WTC11 (cell line): Measurements from ENCODE around the gene RNF113B. TPM values are rescaled to one million over a fixed set of nuclear protein-coding genes. Genes with fewer than 3 reads are reported as not detected.

Experiments
- ATAC-seq: fragments of 200-7000 bp; cut with Tn5 transposase; 2 replicates; pipeline ENCODE4 v1.10.0; 2021; ENCODE audit warnings: mild to moderate bottlenecking, moderate library complexity
- CTCF ChIA-PET: fragments of 300-600 bp; sonication (Branson Sonifier 250); formaldehyde crosslinking; loops from one replicate; lab custom pipeline; 2021; ENCODE audit warnings: antibody characterized with exemption; lab: Charles Lee
- POLR2A ChIA-PET: fragments of 350-600 bp; sonication (Branson Sonifier 250); formaldehyde crosslinking; loops from one replicate; lab custom pipeline; 2021; ENCODE audit warnings: antibody characterized with exemption; lab: Charles Lee
- DNase-seq: peaks from one replicate; pipeline ENCODE4 v3.0.0; 2021; ENCODE audit warnings: low spot score
- H3K27ac Mint-ChIP-seq: 2 replicates; pipeline ENCODE4 v1.8.0; 2021; ENCODE audit warnings: mixed read lengths
- H3K27me3 Mint-ChIP-seq: 2 replicates; pipeline ENCODE4 v1.8.0; 2021; ENCODE audit warnings: low read depth, mild to moderate bottlenecking, moderate library complexity, mixed read lengths
- H3K36me3 Mint-ChIP-seq: 2 replicates; pipeline ENCODE4 v1.8.0; 2021; ENCODE audit warnings: mixed read lengths
- H3K4me1 Mint-ChIP-seq: 2 replicates; pipeline ENCODE4 v1.8.0; 2022; ENCODE audit warnings: mixed read lengths
- H3K4me3 Mint-ChIP-seq: 2 replicates; pipeline ENCODE4 v1.8.0; 2021; ENCODE audit warnings: mild to moderate bottlenecking, moderate library complexity, mixed read lengths
- H3K9me3 Mint-ChIP-seq: 2 replicates; pipeline ENCODE4 v1.8.0; 2021; ENCODE audit warnings: mixed read lengths
- ARID4B ChIP-seq: sonication (generic); formaldehyde crosslinking; IDR thresholded peaks from 2 replicates; pipeline ENCODE4 v1.8.0; 2023; ENCODE audit warnings: missing genetic modification reagents, mild to moderate bottlenecking, borderline replicate concordance
- CREB1 ChIP-seq: sonication (generic); formaldehyde crosslinking; IDR thresholded peaks from 2 replicates; pipeline ENCODE4 v1.8.0; 2023; ENCODE audit warnings: mild to moderate bottlenecking, missing genetic modification reagents
- ELF4 ChIP-seq: sonication (generic); formaldehyde crosslinking; IDR thresholded peaks from 2 replicates; pipeline ENCODE4 v1.8.1; 2022; ENCODE audit warnings: low read depth, mild to moderate bottlenecking, moderate library complexity, missing genetic modification reagents
- EMX1 ChIP-seq: fragments of 250-450 bp; sonication (Bioruptor Pico); IDR thresholded peaks from 2 replicates; pipeline ENCODE4 v1.8.0; 2021; ENCODE audit warnings: mild to moderate bottlenecking
- GRHL2 ChIP-seq: fragments of 250-450 bp; sonication (Bioruptor Pico); IDR thresholded peaks from 2 replicates; pipeline ENCODE4 v1.8.0; 2022; ENCODE audit warnings: mild to moderate bottlenecking, moderate library complexity; ENCODE audit not compliant: insufficient replicate concordance, severe bottlenecking
- GTF2I ChIP-seq: fragments of 250-450 bp; sonication (Bioruptor Pico); conservative IDR thresholded peaks from 2 replicates; pipeline ENCODE4 v1.4.0; 2021; ENCODE audit warnings: mild to moderate bottlenecking
- JUN ChIP-seq: sonication (generic); formaldehyde crosslinking; IDR thresholded peaks from 2 replicates; pipeline ENCODE4 v1.8.0; 2023; ENCODE audit warnings: mild to moderate bottlenecking, missing genetic modification reagents
- KAT7 ChIP-seq: sonication (generic); formaldehyde crosslinking; IDR thresholded peaks from 2 replicates; pipeline ENCODE4 v1.8.1; 2023; ENCODE audit warnings: missing genetic modification reagents, mild to moderate bottlenecking, borderline replicate concordance
- NR2C2 ChIP-seq: sonication (generic); formaldehyde crosslinking; IDR thresholded peaks from 2 replicates; pipeline ENCODE4 v1.8.0; 2022; ENCODE audit warnings: mild to moderate bottlenecking, missing genetic modification reagents
- OVOL2 ChIP-seq: fragments of 250-450 bp; sonication (Bioruptor Pico); IDR thresholded peaks from 2 replicates; pipeline ENCODE4 v1.9.0; 2021; ENCODE audit warnings: mild to moderate bottlenecking, borderline replicate concordance
- RORB ChIP-seq: fragments of 250-450 bp; sonication (Bioruptor Pico); IDR thresholded peaks from 2 replicates; pipeline ENCODE4 v1.9.0; 2021; ENCODE audit warnings: mild to moderate bottlenecking
- TEAD1 ChIP-seq: sonication (generic); formaldehyde crosslinking; IDR thresholded peaks from 2 replicates; pipeline ENCODE4 v1.8.0; 2022; ENCODE audit warnings: mild to moderate bottlenecking, missing genetic modification reagents
- ZNF121 ChIP-seq: sonication (generic); formaldehyde crosslinking; IDR thresholded peaks from 2 replicates; pipeline ENCODE4 v1.8.0; 2023; ENCODE audit warnings: missing genetic modification reagents
- ZNF281 ChIP-seq: sonication (generic); formaldehyde crosslinking; IDR thresholded peaks from 2 replicates; pipeline ENCODE4 v1.8.0; 2023; ENCODE audit warnings: mild to moderate bottlenecking, missing genetic modification reagents
- ZNF512 ChIP-seq: sonication (generic); formaldehyde crosslinking; IDR thresholded peaks from 2 replicates; pipeline ENCODE4 v1.8.1; 2022; ENCODE audit warnings: missing genetic modification reagents, borderline replicate concordance
- ZNF532 ChIP-seq: fragments of 250-450 bp; sonication (Bioruptor Pico); IDR thresholded peaks from 2 replicates; pipeline ENCODE4 v1.9.0; 2021; ENCODE audit warnings: mild to moderate bottlenecking, borderline replicate concordance
- total RNA-seq: library from RNA; stranded (reverse); gene quantifications from 3 replicates; pipeline ENCODE4 v1.2.3, GENCODE V29; 2021

The RNF113B gene
- total RNA-seq, 1 experiment from 2014 or later: not detected

GRCh38 chr13:98156259-98156658, 20.8 kb downstream of the RNF113B start:
- no peaks in the 10 kb centered on the region for H3K27me3 Mint-ChIP-seq
- H3K4me1 Mint-ChIP-seq: peaks cover 28% of the 10 kb centered on the region
- DNase-seq (no peak), ATAC-seq (no peak)
- POLR2A ChIA-PET: no interaction called here
- peaks cover 8% of the 10 kb centered on the region; the same call in 1 of the 2 replicates for H3K36me3 Mint-ChIP-seq
- H3K9me3 Mint-ChIP-seq: no peaks in the 10 kb centered on the region
- H3K4me3 Mint-ChIP-seq: no peak overlapping the region
- TF ChIP-seq GRHL2: no peak
- TF ChIP-seq RORB (CRISPR knock-in tag): no peak
- TF ChIP-seq KAT7 (CRISPR knock-in tag): no peak
- TF ChIP-seq, all 79 proteins: peak for 0
- CTCF ChIA-PET: interaction anchor here (2.6 kb wide), 1 partner anchor 123 kb away, joined by 7 read pairs; no protein-coding TSS in a partner anchor
- H3K27ac Mint-ChIP-seq: no peak overlapping the region

GRCh38 chr13:98155475-98156109, 21.5 kb downstream of the RNF113B start:
- POLR2A ChIA-PET: interaction anchor here (0.7 kb wide), 1 partner anchor 23 kb away, joined by 6 read pairs; no protein-coding TSS in a partner anchor
- Mint-ChIP-seq H3K9me3 (no peaks in the 10 kb centered on the region), H3K27ac (no peak overlapping the region), H3K4me3 (no peak overlapping the region), H3K4me1 (peaks cover 24% of the 10 kb centered on the region), H3K27me3 (no peaks in the 10 kb centered on the region), H3K36me3 (peaks cover 8% of the 10 kb centered on the region; the same call in 1 of the 2 replicates)
- CTCF ChIA-PET: interaction anchor here (2.6 kb wide), 1 partner anchor 122 kb away, joined by 7 read pairs; no protein-coding TSS in a partner anchor
- no peak for ATAC-seq
- TF ChIP-seq TEAD1 (no peak), ZNF121 (CRISPR knock-in tag) (no peak), ZNF532 (CRISPR knock-in tag) (no peak), ZNF512 (no peak), NR2C2 (CRISPR knock-in tag) (no peak), OVOL2 (CRISPR knock-in tag) (no peak), ELF4 (CRISPR knock-in tag) (no peak), GTF2I (CRISPR knock-in tag) (no peak), KAT7 (CRISPR knock-in tag) (no peak), CREB1 (CRISPR knock-in tag) (no peak), EMX1 (CRISPR knock-in tag) (no peak)
- no peak for DNase-seq

GRCh38 chr13:98150832-98151479, 26.1 kb downstream of the RNF113B start:
- peaks cover 19% of the 10 kb centered on the region for H3K4me1 Mint-ChIP-seq
- H3K4me3 Mint-ChIP-seq: no peak overlapping the region
- CTCF ChIA-PET: interaction anchor here (1.5 kb wide), 1 partner anchor 199 kb away, joined by 3 read pairs; no protein-coding TSS in a partner anchor
- TF ChIP-seq GTF2I (CRISPR knock-in tag) (no peak), ZNF281 (no peak), EMX1 (CRISPR knock-in tag) (no peak), ARID4B (CRISPR knock-in tag) (no peak), GRHL2 (no peak), JUN (no peak)

More at GRCh38 chr13:98150832-98151479, 26.1 kb downstream of the RNF113B start:
- ATAC-seq: no peak
- POLR2A ChIA-PET: no interaction called here
- no peaks in the 10 kb centered on the region for H3K27me3 Mint-ChIP-seq
- DNase-seq: no peak
- no peaks in the 10 kb centered on the region for H3K9me3 Mint-ChIP-seq
- no peak overlapping the region for H3K27ac Mint-ChIP-seq
- peaks cover 12% of the 10 kb centered on the region; the same call in 1 of the 2 replicates for H3K36me3 Mint-ChIP-seq
